IMR-90 (cell line): Measurements from ENCODE around the gene SYNE2.
"Not testable (repeated sequence)": the region's sequence is repeated elsewhere in the genome, so short reads cannot be mapped to it uniquely, and the experiment has no call there.

Experiments
- FOS ChIP-seq: fragments of 150-350 bp; IDR thresholded peaks from 2 replicates; pipeline ENCODE4 v1.6.1; 2016; ENCODE audit warnings: low read depth, low read length
- MAFK ChIP-seq: IDR thresholded peaks from 2 replicates; pipeline ENCODE4 v1.6.1; 2012; ENCODE audit warnings: low read depth, low read length, improper control_type of control experiment
- MAZ ChIP-seq: IDR thresholded peaks from 2 replicates; pipeline ENCODE4 v1.6.1; 2012; ENCODE audit warnings: low read depth, mild to moderate bottlenecking, low read length, improper control_type of control experiment, moderate library complexity, borderline replicate concordance
- NFE2L2 ChIP-seq: fragments of 150-350 bp; IDR thresholded peaks from 2 replicates; pipeline ENCODE4 v1.6.1; 2016; ENCODE audit warnings: low read depth, mild to moderate bottlenecking, low read length
- POLR2A ChIP-seq: IDR thresholded peaks from 2 replicates; pipeline ENCODE4 v1.6.1; 2012; ENCODE audit warnings: mild to moderate bottlenecking, low read depth, low read length
- RCOR1 ChIP-seq: IDR thresholded peaks from 2 replicates; pipeline ENCODE4 v1.6.1; 2012; ENCODE audit warnings: mild to moderate bottlenecking, low read length, improper control_type of control experiment; ENCODE audit not compliant: insufficient replicate concordance
- RFX5 ChIP-seq: IDR thresholded peaks from 2 replicates; pipeline ENCODE4 v1.8.0; 2012; ENCODE audit warnings: low read depth, mild to moderate bottlenecking, low read length, moderate library complexity
- SMC3 ChIP-seq: fragments of 150-350 bp; IDR thresholded peaks from 2 replicates; pipeline ENCODE4 v1.6.1; 2016; ENCODE audit warnings: low read depth, mild to moderate bottlenecking, antibody characterized with exemption, low read length, moderate library complexity
- TF ChIP-seq, protein P1 (sequence below): conservative IDR thresholded peaks from 2 replicates; pipeline ENCODE4 v1.5.1; 2012; ENCODE audit warnings: mild to moderate bottlenecking, low read depth, low read length, improper control_type of control experiment
- TF ChIP-seq, protein P2 (sequence below): fragments of 150-350 bp; IDR thresholded peaks from 2 replicates; pipeline ENCODE4 v1.6.1; 2017; ENCODE audit warnings: mild to moderate bottlenecking, antibody characterized with exemption, low read length, low read depth

DNA sequence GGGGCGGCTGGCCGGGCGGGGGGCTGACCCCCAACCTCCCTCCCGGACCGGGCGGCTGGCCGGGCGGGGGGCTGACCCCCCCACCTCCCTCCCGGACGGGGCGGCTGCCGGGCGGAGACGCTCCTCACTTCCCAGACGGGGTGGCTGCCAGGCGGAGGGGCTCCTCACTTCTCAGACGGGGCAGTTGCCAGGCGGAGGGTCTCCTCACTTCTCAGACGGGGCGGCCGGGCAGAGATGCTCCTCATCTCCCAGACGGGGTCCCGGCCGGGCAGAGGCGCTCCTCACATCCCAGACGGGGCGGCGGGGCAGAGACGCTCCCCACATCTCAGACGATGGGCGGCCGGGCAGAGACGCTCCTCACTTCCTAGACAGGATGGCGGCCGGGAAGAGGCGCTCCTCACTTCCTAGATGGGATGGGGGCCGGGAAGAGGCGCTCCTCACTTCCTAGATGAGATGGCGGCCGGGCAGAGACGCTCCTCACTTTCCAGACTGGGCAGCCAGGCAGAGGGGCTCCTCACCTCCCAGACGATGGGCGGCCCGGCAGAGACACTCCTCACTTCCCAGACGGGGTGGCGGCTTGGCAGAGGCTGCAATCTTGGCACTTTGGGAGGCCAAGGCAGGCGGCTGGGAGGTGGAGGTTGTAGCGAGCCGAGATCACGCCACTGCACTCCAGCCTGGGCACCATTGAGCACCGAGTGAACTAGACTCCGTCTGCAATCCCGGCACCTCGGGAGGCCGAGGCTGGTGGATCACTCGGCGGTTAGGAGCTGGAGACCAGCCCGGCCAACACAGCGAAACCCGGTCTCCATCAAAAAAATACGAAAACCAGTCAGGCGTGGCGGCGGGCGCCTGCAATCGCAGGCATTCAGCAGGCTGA, 185.3 kb downstream of the SYNE2 start:
- TF ChIP-seq, protein P1, sequence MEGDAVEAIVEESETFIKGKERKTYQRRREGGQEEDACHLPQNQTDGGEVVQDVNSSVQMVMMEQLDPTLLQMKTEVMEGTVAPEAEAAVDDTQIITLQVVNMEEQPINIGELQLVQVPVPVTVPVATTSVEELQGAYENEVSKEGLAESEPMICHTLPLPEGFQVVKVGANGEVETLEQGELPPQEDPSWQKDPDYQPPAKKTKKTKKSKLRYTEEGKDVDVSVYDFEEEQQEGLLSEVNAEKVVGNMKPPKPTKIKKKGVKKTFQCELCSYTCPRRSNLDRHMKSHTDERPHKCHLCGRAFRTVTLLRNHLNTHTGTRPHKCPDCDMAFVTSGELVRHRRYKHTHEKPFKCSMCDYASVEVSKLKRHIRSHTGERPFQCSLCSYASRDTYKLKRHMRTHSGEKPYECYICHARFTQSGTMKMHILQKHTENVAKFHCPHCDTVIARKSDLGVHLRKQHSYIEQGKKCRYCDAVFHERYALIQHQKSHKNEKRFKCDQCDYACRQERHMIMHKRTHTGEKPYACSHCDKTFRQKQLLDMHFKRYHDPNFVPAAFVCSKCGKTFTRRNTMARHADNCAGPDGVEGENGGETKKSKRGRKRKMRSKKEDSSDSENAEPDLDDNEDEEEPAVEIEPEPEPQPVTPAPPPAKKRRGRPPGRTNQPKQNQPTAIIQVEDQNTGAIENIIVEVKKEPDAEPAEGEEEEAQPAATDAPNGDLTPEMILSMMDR: not testable (repeated sequence)
- TF ChIP-seq, protein P2, sequence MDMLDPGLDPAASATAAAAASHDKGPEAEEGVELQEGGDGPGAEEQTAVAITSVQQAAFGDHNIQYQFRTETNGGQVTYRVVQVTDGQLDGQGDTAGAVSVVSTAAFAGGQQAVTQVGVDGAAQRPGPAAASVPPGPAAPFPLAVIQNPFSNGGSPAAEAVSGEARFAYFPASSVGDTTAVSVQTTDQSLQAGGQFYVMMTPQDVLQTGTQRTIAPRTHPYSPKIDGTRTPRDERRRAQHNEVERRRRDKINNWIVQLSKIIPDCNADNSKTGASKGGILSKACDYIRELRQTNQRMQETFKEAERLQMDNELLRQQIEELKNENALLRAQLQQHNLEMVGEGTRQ: not testable (repeated sequence)
- not testable (repeated sequence) for TF ChIP-seq POLR2A, FOS, SMC3, MAFK, MAZ, RFX5, RCOR1, NFE2L2
